GM21447 (cell line): ENCODE data around the gene RBMY1D.
"Not testable (repeated sequence)": the region's sequence is repeated elsewhere in the genome, so short reads cannot be mapped to it uniquely, and the experiment has no call there.

Source experiments
- ATAC-seq: cut with Tn5 transposase; IDR thresholded peaks from one replicate; pipeline ENCODE4 v1.9.1; 2021; ENCODE audit not compliant: unreplicated experiment

RBMY1D gene

DNA sequence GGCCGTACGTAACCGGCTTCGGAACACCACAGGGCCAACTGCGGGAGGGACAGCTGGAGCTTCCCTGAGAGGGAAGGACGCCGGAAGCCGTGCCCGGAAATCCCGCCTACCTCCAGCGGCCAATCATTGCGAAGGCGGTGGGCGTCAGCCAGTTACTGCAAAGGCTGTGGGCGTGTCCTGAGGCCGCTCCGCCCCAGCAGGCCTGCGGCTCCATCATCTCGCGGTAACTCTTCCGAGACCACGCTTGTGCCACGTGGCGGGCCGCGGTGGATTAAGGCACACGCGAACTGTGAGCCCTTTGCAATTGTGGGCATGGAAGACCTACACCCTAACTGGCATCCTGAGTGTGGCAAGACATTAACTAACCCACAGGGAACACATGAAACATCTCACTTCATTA is at the start of gene RBMY1D:
Gene RBMY1D (minus strand): TSS at position 101 of the 400 bp plus-strand sequence. CDS start 2,013 bp downstream, outside the sequence.
- ATAC-seq = not testable (repeated sequence)

DNA sequence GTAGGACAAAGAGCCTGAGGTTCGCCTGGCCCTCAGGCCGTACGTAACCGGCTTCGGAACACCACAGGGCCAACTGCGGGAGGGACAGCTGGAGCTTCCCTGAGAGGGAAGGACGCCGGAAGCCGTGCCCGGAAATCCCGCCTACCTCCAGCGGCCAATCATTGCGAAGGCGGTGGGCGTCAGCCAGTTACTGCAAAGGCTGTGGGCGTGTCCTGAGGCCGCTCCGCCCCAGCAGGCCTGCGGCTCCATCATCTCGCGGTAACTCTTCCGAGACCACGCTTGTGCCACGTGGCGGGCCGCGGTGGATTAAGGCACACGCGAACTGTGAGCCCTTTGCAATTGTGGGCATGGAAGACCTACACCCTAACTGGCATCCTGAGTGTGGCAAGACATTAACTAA is 23.6 kb upstream of the RBMY1D start, which contains the start of gene RBMY1E:
Gene RBMY1E (minus strand): TSS at position 101 of the 400 bp plus-strand sequence. CDS start 1,978 bp downstream, outside the sequence.
- not testable (repeated sequence) for ATAC-seq

DNA sequence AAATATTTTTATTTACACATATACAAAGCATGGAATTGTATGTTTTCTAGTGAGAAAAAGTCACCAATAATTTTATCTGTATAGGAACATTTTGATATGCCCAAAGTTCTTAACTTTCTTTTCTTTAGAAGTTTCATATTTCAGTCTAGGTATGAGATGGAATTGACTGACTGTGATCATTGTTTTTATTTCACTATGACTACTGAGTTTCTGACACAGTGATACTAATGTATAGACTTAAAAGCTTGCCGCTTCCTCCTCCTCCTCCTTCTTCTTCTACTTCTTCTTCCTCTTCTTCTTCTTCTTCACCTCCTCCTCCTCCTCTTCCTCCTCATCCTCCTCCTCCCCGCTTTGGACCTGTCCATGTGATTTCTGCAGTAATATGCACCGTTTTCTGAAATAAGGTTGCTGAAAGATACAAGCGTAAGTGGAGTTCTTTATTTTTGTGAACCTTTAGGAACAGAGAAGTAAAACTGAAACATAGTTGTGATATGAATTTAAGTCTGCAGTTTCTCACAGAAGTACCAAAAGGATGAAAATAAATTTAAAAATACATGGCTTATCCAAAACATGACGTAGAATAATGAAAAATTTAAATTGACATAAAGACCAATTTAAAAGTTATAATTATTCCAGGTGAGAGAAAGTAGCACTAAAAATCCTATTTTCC is 24.8 kb downstream of the RBMY1D start:
- ATAC-seq = peak; percentile 88

DNA sequence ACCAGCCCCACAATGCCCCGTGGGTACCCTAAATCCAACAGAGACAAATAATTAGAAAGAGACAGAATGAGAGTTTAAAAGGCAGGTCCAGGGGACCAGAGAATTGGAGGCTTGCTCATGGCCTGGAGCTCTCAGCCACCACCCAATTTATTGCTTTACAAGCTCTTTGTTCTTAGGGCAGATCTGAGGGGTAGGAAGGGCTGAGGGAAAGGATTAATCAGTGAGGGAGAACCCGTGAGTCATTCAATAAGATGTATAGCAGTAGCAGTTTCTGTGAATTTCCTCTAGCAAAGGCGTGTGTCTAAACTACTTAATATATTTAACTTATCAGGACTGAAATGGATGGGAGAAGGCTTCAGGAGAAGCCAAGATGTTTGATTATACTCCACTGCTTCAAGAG is 48.8 kb downstream of the RBMY1D start:
- ATAC-seq = no peak

DNA sequence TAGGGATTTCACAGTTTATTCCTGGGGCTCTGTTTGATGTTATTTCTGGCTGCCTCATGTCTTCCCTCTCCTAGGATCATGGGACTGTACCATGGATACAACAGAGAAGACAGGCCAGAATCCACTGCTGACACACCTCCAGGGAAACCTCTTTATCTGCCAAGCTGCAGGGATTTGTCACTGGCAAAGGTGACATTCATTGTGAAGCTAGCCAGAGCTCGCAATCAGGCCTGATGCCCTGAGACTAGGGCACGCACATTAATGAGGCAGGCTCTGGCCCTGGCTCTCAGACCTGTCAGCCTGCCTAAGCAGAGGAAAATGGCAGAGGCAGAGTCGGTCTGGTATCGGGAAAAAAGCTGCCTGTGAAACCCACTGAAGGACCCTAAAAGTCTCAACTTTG is 52.2 kb downstream of the RBMY1D start:
- no peak for ATAC-seq

DNA sequence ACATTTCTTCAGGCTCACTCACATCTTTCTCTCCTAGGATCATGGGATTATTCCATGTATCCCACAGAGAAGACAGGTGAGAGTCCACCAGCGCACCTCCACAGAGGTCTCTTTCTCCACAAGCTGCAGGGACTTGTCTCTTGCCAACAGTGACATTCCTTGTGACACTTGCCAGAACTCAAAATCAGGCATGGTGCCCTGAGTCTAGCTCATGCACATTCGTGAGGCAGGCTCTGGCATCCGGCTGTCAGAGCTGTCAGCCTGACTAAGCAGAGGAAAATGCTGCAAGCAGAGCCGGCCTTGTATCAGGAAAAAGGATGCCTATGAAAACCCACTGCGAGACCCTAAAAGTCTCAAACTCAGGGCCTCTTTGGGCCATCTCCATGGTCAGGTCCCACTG is 54.8 kb downstream of the RBMY1D start:
- no peak for ATAC-seq

DNA sequence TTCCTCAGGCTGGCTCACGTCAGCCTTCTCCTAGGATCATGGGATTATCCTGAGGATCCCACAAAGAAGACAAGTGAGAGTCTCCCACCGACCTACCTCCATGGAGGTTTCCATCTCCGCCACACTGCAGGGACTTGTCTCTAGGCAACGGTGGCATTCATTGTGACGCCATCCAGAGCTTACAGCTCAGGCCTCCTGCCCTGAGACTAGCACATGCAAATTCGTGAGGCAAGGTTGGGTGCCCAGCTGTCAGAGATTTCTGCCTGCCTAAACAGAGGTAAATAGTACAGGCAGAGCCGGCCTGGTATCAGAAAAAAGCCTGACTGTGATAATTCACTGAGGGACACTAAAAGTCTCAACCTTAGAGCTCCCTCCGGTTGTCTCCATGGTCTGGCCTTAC is 58.0 kb downstream of the RBMY1D start:
- no peak for ATAC-seq

DNA sequence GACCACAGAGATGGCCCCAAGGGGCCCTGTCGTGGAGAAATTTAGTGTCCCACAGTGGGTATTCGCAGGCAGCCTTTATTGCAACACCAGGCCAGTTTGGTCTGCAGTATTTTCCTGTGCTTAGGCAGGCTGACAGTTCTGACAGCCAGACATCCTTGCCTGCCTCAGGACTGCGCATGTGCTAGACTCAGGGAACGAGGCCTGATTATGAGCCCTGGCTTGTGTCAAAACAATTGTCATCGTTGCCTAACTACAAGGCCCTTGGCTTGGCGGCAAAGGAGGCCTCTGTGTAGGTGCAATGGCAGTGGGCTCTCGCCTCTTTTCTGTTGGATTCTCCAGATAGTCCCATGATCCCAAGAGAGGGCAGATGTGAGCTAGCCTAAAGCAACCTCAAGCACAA is 59.3 kb downstream of the RBMY1D start:
- no peak for ATAC-seq
